Measurements from ENCODE around the gene RBM12.

The RBM12 gene

GRCh38 chr20:35673884-35674283 lies 9.2 kb upstream of the RBM12 start:
- TF ChIP-seq, protein P1, sequence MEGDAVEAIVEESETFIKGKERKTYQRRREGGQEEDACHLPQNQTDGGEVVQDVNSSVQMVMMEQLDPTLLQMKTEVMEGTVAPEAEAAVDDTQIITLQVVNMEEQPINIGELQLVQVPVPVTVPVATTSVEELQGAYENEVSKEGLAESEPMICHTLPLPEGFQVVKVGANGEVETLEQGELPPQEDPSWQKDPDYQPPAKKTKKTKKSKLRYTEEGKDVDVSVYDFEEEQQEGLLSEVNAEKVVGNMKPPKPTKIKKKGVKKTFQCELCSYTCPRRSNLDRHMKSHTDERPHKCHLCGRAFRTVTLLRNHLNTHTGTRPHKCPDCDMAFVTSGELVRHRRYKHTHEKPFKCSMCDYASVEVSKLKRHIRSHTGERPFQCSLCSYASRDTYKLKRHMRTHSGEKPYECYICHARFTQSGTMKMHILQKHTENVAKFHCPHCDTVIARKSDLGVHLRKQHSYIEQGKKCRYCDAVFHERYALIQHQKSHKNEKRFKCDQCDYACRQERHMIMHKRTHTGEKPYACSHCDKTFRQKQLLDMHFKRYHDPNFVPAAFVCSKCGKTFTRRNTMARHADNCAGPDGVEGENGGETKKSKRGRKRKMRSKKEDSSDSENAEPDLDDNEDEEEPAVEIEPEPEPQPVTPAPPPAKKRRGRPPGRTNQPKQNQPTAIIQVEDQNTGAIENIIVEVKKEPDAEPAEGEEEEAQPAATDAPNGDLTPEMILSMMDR (IDR thresholded peaks at IDR 0.05; ENCODE audit: control insufficient read depth, insufficient read depth, low read depth, low read length, missing control alignments): no peak
- no peak overlapping the region for H3K4me3 ChIP-seq (ENCODE audit: control insufficient read depth, low read depth, low read length)
- DNase-seq (ENCODE audit: low read depth): no peak

GRCh38 chr20:35669681-35670080 lies 5.0 kb upstream of the RBM12 start:
- no peak overlapping the region for H3K4me3 ChIP-seq (ENCODE audit: control insufficient read depth, low read depth, low read length)
- no peak for DNase-seq (ENCODE audit: low read depth)
- TF ChIP-seq, protein P1 (IDR thresholded peaks at IDR 0.05; ENCODE audit: control insufficient read depth, insufficient read depth, low read depth, low read length, missing control alignments): no peak

DNA sequence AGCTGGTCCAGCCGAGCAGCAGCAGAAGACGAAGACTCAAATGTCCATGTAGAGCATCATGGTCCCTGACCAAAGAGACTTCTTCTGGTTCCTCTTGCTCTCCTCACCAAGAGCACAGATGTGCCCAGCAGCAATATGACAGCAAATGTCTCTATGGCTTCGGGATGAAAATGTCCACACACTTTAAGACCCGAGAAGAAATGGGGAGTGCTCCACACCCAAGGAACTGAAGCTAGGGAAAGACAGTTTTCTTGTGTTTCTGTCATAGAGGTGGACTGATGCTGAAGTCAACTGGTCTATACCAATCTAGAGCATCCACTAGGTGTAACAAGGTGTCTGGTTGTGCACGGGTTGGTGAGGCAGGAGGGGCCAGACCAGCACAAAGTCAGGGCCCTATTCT lies 4.5 kb upstream of the RBM12 start:
- TF ChIP-seq, protein P1 (IDR thresholded peaks at IDR 0.05; ENCODE audit: control insufficient read depth, insufficient read depth, low read depth, low read length, missing control alignments): no peak
- H3K4me3 ChIP-seq (ENCODE audit: control insufficient read depth, low read depth, low read length): no peak overlapping the region
- no peak for DNase-seq (ENCODE audit: low read depth)

GRCh38 chr20:35665949-35666288 lies 1.2 kb upstream of the RBM12 start:
- DNase-seq (ENCODE audit: low read depth): no peak
- H3K4me3 ChIP-seq (ENCODE audit: control insufficient read depth, low read depth, low read length): no peak overlapping the region
- TF ChIP-seq, protein P1 (IDR thresholded peaks at IDR 0.05; ENCODE audit: control insufficient read depth, insufficient read depth, low read depth, low read length, missing control alignments): no peak

DNA sequence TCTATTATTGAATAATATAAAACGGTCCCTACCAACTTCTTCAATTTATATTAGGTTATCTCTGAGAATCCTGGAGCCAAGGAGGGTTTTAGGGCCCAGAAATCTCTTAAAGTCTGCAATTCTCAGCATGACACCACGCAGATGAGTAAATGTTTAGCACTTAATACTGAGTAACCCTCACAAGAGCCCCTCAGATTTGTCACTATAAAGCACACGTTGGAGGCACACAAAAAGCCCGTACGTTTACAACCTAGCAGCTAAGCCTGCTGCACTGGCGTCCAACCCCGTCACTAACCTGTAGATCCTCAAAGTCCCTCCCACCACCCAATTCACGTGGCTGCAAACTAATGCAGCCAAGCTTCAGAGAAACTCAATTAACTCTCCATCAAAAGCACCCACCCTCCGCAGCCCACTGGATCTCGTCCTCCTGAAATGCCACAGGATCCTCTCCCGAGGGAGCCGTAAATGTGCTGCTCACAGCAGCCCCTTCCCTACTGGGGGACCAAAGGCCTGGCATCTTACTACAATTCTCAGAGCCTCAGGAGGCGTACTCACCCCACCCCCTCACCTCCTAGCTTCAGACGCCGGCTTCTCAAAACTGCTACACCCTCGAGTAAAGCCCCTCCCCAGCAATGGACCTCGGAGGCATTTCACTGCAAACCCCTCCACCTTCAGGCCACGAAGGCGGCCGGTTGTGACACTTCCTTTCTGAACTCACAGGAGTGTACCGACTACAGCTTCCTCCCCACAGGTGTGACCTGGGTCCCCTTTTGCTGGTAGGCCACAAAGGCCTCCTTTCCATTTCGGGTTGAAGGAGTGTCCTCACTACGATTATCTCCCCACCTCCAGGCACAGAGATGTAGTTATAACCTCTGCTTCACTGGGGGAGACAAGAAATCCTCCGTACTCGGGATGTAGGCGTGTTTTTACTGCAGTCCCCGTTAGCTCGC lies 909 bp downstream of the RBM12 start:
- peak overlapping the region; percentile 86 for H3K4me3 ChIP-seq (ENCODE audit: control insufficient read depth, low read depth, low read length)
- no peak for DNase-seq (ENCODE audit: low read depth)
- TF ChIP-seq, protein P1 (IDR thresholded peaks at IDR 0.05; ENCODE audit: control insufficient read depth, insufficient read depth, low read depth, low read length, missing control alignments): no peak

- H3K4me3 ChIP-seq (ENCODE audit: control insufficient read depth, low read depth, low read length): peak overlapping the region; percentile 86; the same call in 1 of the 2 replicates
- TF ChIP-seq, protein P1 (IDR thresholded peaks at IDR 0.05; ENCODE audit: control insufficient read depth, insufficient read depth, low read depth, low read length, missing control alignments): no peak
- DNase-seq (ENCODE audit: low read depth): no peak
Measured at GRCh38 chr20:35662551-35662950, 2.1 kb downstream of the RBM12 start.

Measured in AG09309 (cell line).